Muscle layer of duodenum (tissue), 2 donors: ENCODE data around the gene FTSJ3.
A peak's percentile ranks its signal among the peaks of the same experiment; 100 is the strongest.

Experiments used
- H3K27ac ChIP-seq: one replicate; pipeline ENCODE4 v1.7.0; 2013; ENCODE audit warnings: mild to moderate bottlenecking, low read length
- H3K27me3 ChIP-seq: one replicate; pipeline ENCODE4 v1.7.0; 2013; ENCODE audit warnings: low read depth, mild to moderate bottlenecking, control low read depth, low read length
- H3K36me3 ChIP-seq, 2 donors: one replicate each; pipeline ENCODE4 v1.7.0; 2013; ENCODE audit warnings: low read length in 2 of 2, control low read depth in 1 of 2, mild to moderate bottlenecking in 1 of 2; ENCODE audit not compliant: insufficient read depth in 2 of 2, control insufficient read depth in 1 of 2
- H3K4me1 ChIP-seq, 2 donors: one replicate each; pipeline ENCODE4 v1.7.0; 2013; ENCODE audit warnings: low read length in 2 of 2, mild to moderate bottlenecking in 2 of 2, control low read depth in 1 of 2, moderate library complexity in 1 of 2; ENCODE audit not compliant: insufficient read depth in 2 of 2, control insufficient read depth in 1 of 2
- H3K4me3 ChIP-seq, 2 donors: one replicate each; pipeline ENCODE4 v1.7.0; 2013; ENCODE audit warnings: low read length in 2 of 2, low read depth in 1 of 2, mild to moderate bottlenecking in 1 of 2
- H3K9me3 ChIP-seq, 2 donors: one replicate each; pipeline ENCODE4 v1.7.0; 2013; ENCODE audit warnings: low read length in 2 of 2, control low read depth in 1 of 2, mild to moderate bottlenecking in 1 of 2; ENCODE audit not compliant: control insufficient read depth in 1 of 2
- donor health status: healthy.

The FTSJ3 gene

DNA sequence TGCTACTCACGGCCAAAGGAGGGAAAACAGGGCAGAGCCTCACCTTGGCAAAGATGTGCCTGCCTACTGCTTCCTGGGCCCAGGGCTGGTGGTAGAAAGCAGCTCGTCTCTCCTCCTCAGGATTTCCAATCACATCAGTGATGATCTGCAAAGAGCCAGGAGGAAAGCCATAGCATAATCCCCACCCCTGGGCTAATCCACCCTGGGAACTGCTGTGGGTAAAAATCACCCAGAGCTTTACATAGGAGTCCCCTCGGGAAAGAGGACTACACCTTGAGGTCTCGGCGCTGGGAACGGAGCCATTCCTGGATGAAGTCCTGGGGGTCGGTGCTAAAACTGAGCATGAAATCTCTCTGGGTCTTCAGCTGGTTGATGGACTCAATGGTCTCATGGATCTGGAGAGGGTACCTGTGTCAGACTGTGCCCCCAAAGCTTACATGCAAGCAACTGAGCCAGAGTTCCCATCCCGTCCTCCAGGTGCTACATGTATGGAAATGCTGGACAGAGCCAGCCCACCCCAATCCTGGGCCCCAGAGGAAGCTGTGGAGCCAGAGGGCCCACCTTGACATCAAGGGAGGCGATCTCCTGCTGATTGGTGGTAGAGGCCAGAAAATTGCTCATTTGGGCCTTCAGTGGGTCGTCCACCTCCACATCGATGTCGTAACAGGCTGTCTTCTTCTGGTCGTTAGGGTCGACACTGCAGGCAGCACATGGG lies 5.7 kb upstream of the FTSJ3 start:
- Histone ChIP-seq H3K4me3 (no peak overlapping the region), H3K36me3 (peaks cover 62 to 81% of the 10 kb centered on the region in 2 donors), H3K9me3 (no peaks in the 10 kb centered on the region), H3K27me3 (no peaks in the 10 kb centered on the region), H3K4me1 (peaks cover 2 to 23% of the 10 kb centered on the region in 2 donors), H3K27ac (no peak overlapping the region)

DNA sequence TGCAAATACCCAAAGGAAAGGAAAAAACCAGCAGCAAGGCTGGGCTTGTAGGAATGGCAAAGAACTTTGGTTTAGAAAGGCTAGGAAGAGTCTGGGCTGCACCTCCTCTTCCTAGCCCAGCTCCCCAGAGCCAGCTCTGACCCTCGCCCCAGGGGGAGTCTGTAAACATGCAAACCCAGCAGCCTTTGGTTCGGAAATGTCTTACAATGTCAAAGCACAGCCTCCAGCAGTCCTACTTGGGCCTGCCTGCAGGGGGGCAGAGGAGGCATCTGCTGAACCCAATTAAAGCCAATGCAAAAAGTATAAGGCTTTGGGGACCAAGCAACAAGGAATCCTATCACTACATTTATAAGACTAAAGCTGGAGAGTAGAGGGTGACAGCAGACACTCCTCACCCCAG lies 5.0 kb upstream of the FTSJ3 start:
- Histone ChIP-seq H3K27ac (no peak overlapping the region), H3K27me3 (no peaks in the 10 kb centered on the region), H3K4me1 (peaks cover 4 to 19% of the 10 kb centered on the region in 2 donors), H3K4me3 (no peak overlapping the region), H3K36me3 (peaks cover 62 to 80% of the 10 kb centered on the region in 2 donors), H3K9me3 (no peaks in the 10 kb centered on the region)

DNA sequence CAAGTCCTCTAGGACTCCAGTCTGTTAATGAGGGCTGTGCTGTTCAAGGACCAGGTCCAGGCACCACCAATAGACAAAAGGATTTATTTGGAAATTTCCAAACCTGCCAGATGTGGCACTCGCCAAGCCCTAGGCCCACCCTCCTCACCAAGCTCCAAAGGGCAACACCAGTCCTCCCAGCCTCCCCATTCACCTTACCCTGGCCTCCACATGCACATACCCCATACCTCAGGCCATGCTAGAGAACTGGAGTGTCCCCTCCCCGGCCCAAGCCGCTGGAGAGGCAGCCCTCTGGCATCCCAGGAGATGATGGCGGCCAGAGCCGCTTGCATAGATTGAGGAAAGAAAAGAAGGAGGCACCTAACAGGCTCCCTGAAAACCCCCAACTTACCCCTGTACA lies 4.6 kb upstream of the FTSJ3 start:
- peaks cover 4 to 16% of the 10 kb centered on the region in 2 donors for H3K4me1 ChIP-seq

DNA sequence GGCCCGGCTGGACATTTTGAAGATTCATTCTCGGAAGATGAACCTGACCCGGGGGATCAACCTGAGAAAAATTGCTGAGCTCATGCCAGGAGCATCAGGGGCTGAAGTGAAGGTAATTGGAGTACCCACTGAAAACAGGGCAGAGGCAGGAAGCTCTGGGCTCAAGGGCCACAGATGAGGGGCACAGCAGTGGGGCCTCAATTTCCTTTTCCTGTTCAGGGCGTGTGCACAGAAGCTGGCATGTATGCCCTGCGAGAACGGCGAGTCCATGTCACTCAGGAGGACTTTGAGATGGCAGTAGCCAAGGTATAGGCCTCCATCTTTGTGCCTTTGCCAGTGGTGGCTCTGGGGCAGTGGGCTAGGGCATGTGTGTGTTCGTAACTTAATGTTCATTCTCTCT lies 4.0 kb upstream of the FTSJ3 start:
- H3K4me3 ChIP-seq = no peak overlapping the region

More for the DNA sequence above, 4.6 kb upstream of the FTSJ3 start:
- Histone ChIP-seq H3K4me3 (no peak overlapping the region), H3K27me3 (no peaks in the 10 kb centered on the region), H3K9me3 (no peaks in the 10 kb centered on the region), H3K36me3 (peaks cover 59 to 75% of the 10 kb centered on the region in 2 donors), H3K27ac (no peak overlapping the region)

DNA sequence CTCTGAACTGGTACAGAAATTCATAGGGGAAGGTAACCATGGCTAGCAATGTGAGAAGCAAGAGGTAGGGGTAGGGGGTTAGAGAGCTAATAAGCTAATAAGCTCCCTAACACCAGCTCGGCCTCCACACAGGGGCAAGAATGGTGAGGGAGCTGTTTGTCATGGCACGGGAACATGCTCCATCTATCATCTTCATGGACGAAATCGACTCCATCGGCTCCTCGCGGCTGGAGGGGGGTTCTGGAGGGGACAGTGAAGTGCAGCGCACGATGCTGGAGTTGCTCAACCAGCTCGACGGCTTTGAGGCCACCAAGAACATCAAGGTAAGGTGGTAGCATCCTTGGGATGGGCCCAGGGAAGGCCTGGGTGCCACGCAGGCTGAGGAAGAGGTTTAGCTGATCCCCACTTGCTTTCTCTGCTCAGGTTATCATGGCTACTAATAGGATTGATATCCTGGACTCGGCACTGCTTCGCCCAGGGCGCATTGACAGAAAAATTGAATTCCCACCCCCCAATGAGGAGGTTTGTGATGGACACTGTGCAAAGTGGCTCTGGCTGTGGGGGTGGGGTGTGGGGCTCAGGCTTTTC lies 3.5 kb upstream of the FTSJ3 start:
- Histone ChIP-seq H3K4me1 (peaks cover 9 to 21% of the 10 kb centered on the region in 2 donors), H3K9me3 (no peaks in the 10 kb centered on the region), H3K4me3 (no peak overlapping the region), H3K36me3 (peaks cover 54 to 66% of the 10 kb centered on the region in 2 donors), H3K27ac (no peak overlapping the region), H3K27me3 (no peaks in the 10 kb centered on the region)

More for the DNA sequence above, 4.0 kb upstream of the FTSJ3 start:
- Histone ChIP-seq H3K9me3 (no peaks in the 10 kb centered on the region), H3K27me3 (no peaks in the 10 kb centered on the region), H3K36me3 (peaks cover 54 to 70% of the 10 kb centered on the region in 2 donors), H3K4me1 (peaks cover 4 to 16% of the 10 kb centered on the region in 2 donors), H3K27ac (no peak overlapping the region)

DNA sequence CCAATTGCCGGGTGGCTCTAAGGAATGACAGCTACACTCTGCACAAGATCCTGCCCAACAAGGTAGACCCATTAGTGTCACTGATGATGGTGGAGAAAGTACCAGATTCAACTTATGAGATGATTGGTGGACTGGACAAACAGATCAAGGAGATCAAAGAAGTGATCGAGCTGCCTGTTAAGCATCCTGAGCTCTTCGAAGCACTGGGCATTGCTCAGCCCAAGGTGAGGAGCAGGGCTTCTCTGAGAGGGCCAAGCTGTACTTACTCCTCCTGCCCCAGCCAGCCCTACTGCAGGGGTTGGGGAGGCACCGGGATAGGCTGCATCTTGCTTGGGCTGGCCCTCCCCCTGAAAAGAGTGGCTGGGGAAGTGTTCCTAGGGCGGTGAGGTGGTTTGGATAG lies 2.8 kb upstream of the FTSJ3 start:
- H3K27ac ChIP-seq = no peak overlapping the region
- peaks cover 13 to 24% of the 10 kb centered on the region in 2 donors for H3K4me1 ChIP-seq
- H3K9me3 ChIP-seq = no peaks in the 10 kb centered on the region
- H3K4me3 ChIP-seq = no peak overlapping the region
- H3K27me3 ChIP-seq = no peaks in the 10 kb centered on the region
- peaks cover 54 to 63% of the 10 kb centered on the region in 2 donors for H3K36me3 ChIP-seq

DNA sequence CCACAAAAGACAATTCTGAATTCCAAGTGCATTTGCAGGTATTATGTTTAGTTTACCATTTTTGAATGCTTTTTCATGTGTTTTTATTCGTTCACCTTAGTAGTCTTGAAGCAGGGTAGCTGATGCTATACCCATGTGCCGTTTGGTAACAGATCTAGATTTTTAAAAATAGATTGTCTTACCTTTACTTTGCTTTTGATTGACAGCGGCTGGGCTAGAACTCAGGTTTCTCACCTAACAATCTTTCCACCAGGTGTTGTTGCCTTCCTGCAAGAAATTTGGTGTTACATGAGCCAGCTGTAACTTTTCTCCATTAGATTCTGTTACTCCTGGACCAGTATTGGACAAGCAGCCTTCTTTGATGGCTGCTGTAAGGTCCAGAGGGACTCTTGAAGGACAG lies 1.5 kb upstream of the FTSJ3 start:
- H3K4me3 ChIP-seq = peak overlapping the region; percentile 85 to 87

DNA sequence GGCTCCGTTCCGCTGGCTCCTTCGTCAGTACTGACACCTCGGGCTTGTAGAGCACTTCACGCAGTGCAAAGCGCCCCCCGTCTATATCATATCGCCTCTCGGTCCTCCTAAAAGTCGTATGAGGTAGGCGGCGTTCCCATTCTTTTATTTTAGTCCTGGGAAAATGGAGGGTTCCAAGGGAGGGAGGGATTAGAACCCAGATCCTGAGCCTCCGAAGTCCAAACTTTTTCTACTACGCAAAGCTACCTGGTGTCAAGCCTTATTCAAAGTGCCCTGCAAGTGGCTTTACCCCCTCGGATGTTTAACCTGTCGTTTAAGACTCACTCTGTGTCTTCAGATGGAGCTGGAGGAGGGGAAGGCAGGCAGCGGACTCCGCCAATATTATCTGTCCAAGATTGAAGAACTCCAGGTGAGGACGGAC lies 348 bp upstream of the FTSJ3 start:
- H3K36me3 ChIP-seq = peaks cover 60 to 62% of the 10 kb centered on the region in 2 donors
- H3K9me3 ChIP-seq = no peaks in the 10 kb centered on the region
- peaks cover 13 to 24% of the 10 kb centered on the region in 2 donors for H3K4me1 ChIP-seq
- H3K4me3 ChIP-seq = peak overlapping the region; percentile 85 to 87
- peak overlapping the region; percentile 97 for H3K27ac ChIP-seq
- H3K27me3 ChIP-seq = no peaks in the 10 kb centered on the region

More for the DNA sequence above, 1.5 kb upstream of the FTSJ3 start:
- peaks cover 13 to 24% of the 10 kb centered on the region in 2 donors for H3K4me1 ChIP-seq
- H3K27ac ChIP-seq = no peak overlapping the region
- H3K9me3 ChIP-seq = no peaks in the 10 kb centered on the region
- peaks cover 63 to 64% of the 10 kb centered on the region in 2 donors for H3K36me3 ChIP-seq
- H3K27me3 ChIP-seq = no peaks in the 10 kb centered on the region

DNA sequence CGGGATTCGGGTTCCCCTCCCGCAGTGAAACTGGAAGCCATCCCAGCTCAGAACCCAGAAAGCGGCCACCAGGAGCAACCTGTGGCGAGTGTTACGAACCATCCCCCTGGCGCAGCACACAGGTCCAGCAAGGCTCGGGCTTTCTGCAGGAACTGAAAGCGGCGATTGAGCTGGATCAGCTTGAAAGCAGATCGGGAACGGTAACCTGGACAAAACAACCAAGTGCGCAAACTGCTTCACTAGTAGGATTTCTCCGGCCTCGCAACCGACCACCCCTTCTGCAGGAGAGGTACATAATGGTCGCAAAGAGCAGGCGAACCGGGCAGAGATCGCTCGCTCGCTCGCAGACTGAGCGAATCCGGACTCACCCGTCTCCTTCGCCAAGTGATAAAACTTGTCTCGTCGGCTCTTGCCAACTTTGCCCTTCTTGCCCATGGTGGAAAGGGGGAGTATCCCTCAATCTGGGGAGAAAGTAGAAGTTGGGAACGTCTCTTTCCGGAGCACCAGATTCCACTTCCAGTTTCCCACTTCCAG lies 928 bp downstream of the FTSJ3 start:
- Histone ChIP-seq H3K27ac (peak overlapping the region; percentile 97), H3K27me3 (no peaks in the 10 kb centered on the region), H3K4me1 (peaks cover 13 to 24% of the 10 kb centered on the region in 2 donors), H3K36me3 (peaks cover 60 to 62% of the 10 kb centered on the region in 2 donors), H3K4me3 (peak overlapping the region; percentile 85 to 87), H3K9me3 (no peaks in the 10 kb centered on the region)

DNA sequence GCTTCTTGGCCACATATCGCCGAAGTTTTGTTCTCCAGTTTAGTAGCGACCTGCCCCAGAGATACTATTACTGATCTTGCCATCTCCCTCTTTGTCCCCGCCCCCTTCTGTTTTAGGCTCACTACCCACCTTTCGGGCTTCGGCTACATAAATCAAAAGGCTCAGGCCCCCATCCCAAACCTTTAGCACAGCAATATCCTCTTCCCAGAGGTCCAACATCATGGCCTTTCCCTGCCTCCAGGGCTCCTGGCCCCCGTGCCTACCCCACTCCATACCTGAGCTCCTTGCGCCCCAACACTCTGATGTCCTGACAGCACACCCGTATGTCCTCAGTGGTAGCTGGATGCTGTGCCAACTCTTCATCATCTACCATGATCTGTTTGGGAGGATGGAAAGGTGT lies 3.1 kb downstream of the FTSJ3 start:
- H3K27ac ChIP-seq = no peak overlapping the region
- no peak overlapping the region for H3K4me3 ChIP-seq
- no peaks in the 10 kb centered on the region for H3K27me3 ChIP-seq
- H3K9me3 ChIP-seq = no peaks in the 10 kb centered on the region
- peaks cover 55 to 62% of the 10 kb centered on the region in 2 donors for H3K36me3 ChIP-seq
- H3K4me1 ChIP-seq = peaks cover 13 to 24% of the 10 kb centered on the region in 2 donors

DNA sequence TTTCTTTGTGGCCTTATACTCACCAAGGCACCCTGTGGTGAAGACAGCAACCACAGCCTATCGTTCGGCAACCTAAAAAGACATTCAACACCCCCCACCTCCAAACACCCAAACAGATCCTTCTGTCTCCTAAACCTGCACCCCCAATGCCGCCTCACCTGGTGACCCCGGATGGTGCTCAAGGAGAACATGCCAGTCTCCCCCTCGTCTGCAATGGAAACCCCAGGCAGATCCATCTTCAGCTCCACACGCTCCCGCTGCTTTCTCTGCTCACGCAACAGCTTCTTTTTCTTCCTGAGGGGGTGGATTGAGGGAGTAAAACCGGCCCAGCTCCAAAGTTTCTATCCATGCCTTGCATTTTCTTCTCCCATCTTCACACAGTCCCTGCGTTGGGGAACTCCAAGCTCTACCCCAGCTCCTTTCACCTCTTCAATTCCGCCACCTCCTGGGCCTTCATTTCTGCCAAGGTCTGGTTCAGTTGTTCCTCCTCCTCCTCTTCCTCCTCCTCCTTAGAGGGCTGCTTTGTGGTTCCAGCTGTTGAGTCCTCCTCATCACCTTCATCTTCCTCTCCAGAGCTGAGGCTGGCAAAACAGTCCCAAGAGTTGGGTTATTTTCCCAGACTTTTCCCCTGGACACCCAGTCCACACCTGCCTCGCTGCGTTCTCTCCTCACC lies 3.7 kb downstream of the FTSJ3 start:
- no peak overlapping the region for H3K4me3 ChIP-seq
- peaks cover 13 to 19% of the 10 kb centered on the region in 2 donors for H3K4me1 ChIP-seq
- no peak overlapping the region for H3K27ac ChIP-seq
- H3K9me3 ChIP-seq = no peaks in the 10 kb centered on the region
- H3K27me3 ChIP-seq = no peaks in the 10 kb centered on the region
- peaks cover 58 to 66% of the 10 kb centered on the region in 2 donors for H3K36me3 ChIP-seq
